Kidney glomerular epithelial cell (primary cell): ENCODE measurements around the gene FMNL3.

Experiments used
- DNase-seq: peaks from one replicate; lab custom pipeline; 2025; lab: John Stamatoyannopoulos, UW

FMNL3 gene

DNA sequence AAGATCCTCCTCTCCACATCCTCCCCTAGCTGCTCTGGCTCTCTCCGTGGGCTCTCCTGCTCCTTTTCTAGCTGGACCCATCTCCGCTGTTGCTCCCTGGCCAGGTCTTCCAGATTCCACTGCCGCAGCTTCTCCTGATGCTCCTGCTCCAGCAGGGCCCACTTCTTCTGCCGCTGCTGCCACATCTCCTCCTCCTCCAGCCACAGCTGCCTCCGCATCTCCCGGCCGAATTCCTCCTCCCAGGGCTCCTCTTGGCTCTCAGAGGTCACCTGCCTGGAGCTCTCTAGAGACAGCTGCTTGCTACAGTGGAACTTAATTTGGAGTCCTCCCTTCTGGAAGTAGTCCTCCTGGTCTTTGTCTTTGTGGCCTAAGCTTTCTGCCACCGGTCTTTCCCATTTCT lies 107.2 kb downstream of the FMNL3 start:
- no peak for DNase-seq

DNA sequence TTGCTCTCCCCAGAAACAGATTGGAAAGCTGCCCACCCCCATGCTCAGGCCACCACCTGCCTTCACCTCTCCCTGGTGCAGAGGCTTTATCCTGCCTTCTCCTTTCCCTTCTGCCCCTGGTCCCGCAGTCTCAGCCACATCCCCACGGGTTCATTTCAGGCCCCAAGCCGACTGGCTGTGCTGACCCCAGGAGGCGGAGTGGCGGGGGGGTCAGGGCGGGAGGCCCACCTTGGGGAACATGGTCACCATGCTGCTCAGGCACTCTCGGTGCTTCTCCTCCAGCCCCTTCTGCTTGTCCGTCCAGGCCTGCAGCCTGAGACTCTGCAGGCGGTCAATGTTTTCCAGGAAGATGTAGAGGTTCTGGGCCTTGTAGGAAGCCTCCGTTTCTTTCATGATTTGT lies 108.7 kb downstream of the FMNL3 start:
- no peak for DNase-seq

DNA sequence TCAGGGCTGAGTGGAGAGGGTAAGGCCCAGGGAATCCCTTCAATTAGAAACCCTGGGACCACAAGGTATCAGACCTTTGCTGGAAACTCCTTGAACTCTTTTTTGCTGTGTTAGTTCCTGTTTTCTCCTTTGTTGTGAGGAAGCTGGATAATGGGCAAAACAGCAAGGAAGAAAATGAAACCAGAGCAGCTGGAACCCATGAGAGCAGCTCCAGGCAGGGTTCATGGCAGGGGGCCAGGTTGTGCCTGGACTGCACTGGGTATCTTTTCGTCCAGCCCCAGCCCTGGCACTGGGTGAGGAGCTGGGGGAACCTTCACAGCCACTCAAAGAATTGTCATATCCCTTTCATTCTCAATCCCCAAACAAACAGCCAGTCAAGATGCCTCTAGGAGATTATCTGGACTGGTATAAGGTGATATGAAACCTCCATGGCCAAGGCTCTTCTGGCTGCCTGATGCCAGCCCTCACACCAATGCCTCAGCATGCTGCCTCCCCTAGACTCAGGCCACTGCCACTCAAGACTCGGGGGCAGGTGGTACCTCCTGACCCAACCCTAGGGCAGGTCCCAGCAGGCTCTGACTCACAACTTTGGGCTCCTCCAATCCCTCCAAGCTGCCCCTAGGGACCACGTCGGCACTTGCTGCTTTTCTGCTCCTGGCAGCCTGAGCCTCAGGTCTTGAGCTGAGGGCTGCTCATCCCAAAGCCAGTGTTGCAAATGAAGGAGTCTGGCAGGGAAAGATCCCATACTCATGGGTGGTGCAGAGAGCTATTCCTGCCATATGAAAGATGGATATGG lies 118.3 kb downstream of the FMNL3 start:
- no peak for DNase-seq

DNA sequence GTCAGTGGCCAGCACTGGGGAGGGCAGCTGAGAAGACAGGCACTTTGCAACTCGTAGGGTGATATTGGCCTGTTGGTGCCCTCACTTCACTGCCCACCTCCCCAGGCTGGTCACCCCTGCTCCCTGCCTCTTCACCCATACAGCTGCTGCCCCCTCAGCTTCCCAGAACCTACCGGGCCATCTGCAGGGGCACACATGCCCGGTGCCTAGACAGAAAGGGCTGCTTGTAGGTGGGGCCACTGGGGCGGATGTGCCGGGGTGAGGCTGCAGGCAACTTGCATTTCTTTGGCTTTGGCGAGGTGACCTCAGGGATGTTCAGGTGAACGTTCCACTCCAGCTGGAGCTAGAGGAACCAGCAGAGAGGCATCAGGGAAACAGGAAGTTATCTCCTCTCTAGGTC lies 118.9 kb downstream of the FMNL3 start:
- no peak for DNase-seq

DNA sequence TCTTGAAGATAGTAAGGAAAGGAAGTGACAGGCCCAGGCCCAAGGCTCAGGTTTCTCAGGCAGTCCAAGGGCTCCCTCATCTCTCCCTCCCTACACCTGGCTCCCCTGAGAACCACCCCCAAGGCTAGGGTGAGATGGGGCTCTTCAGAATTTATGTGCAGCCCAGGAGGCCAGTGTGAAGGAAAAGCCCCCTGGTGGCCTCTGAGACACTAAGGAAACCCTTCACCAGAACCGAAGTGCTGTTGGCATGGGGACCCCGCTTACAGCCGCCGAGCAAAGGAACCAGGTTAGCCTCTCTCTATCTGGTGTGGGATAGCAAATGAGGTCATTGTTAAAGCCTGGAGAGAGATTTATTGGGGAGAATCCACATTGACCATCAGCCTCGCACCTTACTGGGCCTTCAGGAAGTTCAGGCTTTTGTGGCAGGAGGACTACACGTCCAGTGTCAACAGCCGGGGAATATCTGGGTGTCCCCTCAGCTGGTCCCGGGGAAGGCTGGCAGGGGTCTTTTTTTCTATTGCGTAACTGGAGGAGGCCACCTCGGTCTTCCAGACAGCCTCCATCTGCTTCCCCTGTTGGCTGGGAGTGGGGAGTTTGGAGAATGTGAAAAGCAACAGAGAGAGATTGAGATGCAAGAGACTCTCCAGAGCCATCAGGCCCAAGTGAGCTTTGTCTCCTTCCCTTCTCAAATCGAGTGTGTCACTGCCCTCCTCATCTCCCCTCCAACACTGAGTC lies 119.9 kb downstream of the FMNL3 start:
- DNase-seq = no peak
